Measurements from ENCODE around the gene MAK. TPM values are rescaled to one million over a fixed set of nuclear protein-coding genes. Genes with fewer than 3 reads are reported as not detected.
"Not testable (repeated sequence)": the region's sequence is repeated elsewhere in the genome, so short reads cannot be mapped to it uniquely, and the experiment has no call there.

Gene MAK
- total and polyA plus RNA-seq, 2 experiments from 2014 or later: 0.18 to 0.77 TPM

- no peak overlapping the region for H3K27ac ChIP-seq
- H3K27me3 ChIP-seq: peaks cover 23% of the 10 kb centered on the region
- no peak for DNase-seq (ENCODE audit: low read depth in 1 of 2, low spot score in 1 of 2)
- TF ChIP-seq CTCF (IDR thresholded peaks at IDR 0.05; ENCODE audit: low read depth, low read length): no peak
- H3K36me3 ChIP-seq: no peaks in the 10 kb centered on the region
- H3K4me1 ChIP-seq (ENCODE audit: low read depth): no peaks in the 10 kb centered on the region
- no peak overlapping the region for H3K4me3 ChIP-seq
- H3K9me3 ChIP-seq (ENCODE audit: low read depth): no peaks in the 10 kb centered on the region
Observed at GRCh38 chr6:10874207-10874606, 35.9 kb upstream of the MAK start.

GRCh38 chr6:10873374-10873773 lies 35.0 kb upstream of the MAK start:
- Histone ChIP-seq H3K4me3 (no peak overlapping the region), H3K36me3 (no peaks in the 10 kb centered on the region), H3K4me1 (ENCODE audit: low read depth) (no peaks in the 10 kb centered on the region), H3K27me3 (peaks cover 15% of the 10 kb centered on the region), H3K9me3 (ENCODE audit: low read depth) (no peaks in the 10 kb centered on the region), H3K27ac (no peak overlapping the region)
- TF ChIP-seq CTCF (IDR thresholded peaks at IDR 0.05; ENCODE audit: low read depth, low read length): no peak
- DNase-seq (ENCODE audit: low read depth in 1 of 2, low spot score in 1 of 2): no peak

- no peak overlapping the region for H3K4me3 ChIP-seq
- no peak for TF ChIP-seq CTCF (IDR thresholded peaks at IDR 0.05; ENCODE audit: low read depth, low read length)
- H3K4me1 ChIP-seq (ENCODE audit: low read depth): no peaks in the 10 kb centered on the region
- no peak for DNase-seq (ENCODE audit: low read depth in 1 of 2, low spot score in 1 of 2)
- H3K9me3 ChIP-seq (ENCODE audit: low read depth): no peaks in the 10 kb centered on the region
- H3K36me3 ChIP-seq: no peaks in the 10 kb centered on the region
- H3K27ac ChIP-seq: no peak overlapping the region
- H3K27me3 ChIP-seq: no peaks in the 10 kb centered on the region
Observed at GRCh38 chr6:10867952-10868351, 29.6 kb upstream of the MAK start.

GRCh38 chr6:10866709-10867108 lies 28.4 kb upstream of the MAK start:
- DNase-seq (ENCODE audit: low read depth in 1 of 2, low spot score in 1 of 2); H3K9me3 ChIP-seq (ENCODE audit: low read depth); H3K27me3 ChIP-seq; H3K4me1 ChIP-seq (ENCODE audit: low read depth); H3K27ac ChIP-seq; H3K4me3 ChIP-seq; H3K36me3 ChIP-seq: not testable (repeated sequence)

- not testable (repeated sequence) for H3K27me3 ChIP-seq; DNase-seq (ENCODE audit: low read depth in 1 of 2, low spot score in 1 of 2); H3K9me3 ChIP-seq (ENCODE audit: low read depth); H3K4me3 ChIP-seq; H3K36me3 ChIP-seq; H3K27ac ChIP-seq; H3K4me1 ChIP-seq (ENCODE audit: low read depth)
Observed at GRCh38 chr6:10863031-10863430, 24.7 kb upstream of the MAK start.

GRCh38 chr6:10862361-10862760 lies 24.0 kb upstream of the MAK start:
- DNase-seq (ENCODE audit: low read depth in 1 of 2, low spot score in 1 of 2): no peak
- Histone ChIP-seq H3K9me3 (ENCODE audit: low read depth) (no peaks in the 10 kb centered on the region), H3K27me3 (no peaks in the 10 kb centered on the region), H3K36me3 (no peaks in the 10 kb centered on the region), H3K4me3 (no peak overlapping the region), H3K4me1 (ENCODE audit: low read depth) (no peaks in the 10 kb centered on the region), H3K27ac (no peak overlapping the region)
- TF ChIP-seq CTCF (IDR thresholded peaks at IDR 0.05; ENCODE audit: low read depth, low read length): no peak

GRCh38 chr6:10861086-10861485 lies 22.7 kb upstream of the MAK start:
- Histone ChIP-seq H3K36me3 (no peaks in the 10 kb centered on the region), H3K27ac (no peak overlapping the region), H3K27me3 (no peaks in the 10 kb centered on the region), H3K9me3 (ENCODE audit: low read depth) (no peaks in the 10 kb centered on the region), H3K4me1 (ENCODE audit: low read depth) (no peaks in the 10 kb centered on the region), H3K4me3 (no peak overlapping the region)
- no peak for DNase-seq (ENCODE audit: low read depth in 1 of 2, low spot score in 1 of 2)
- TF ChIP-seq CTCF (IDR thresholded peaks at IDR 0.05; ENCODE audit: low read depth, low read length): no peak
